ENCODE results near the gene MORN3. TPM values are rescaled to one million over a fixed set of nuclear protein-coding genes. Genes with fewer than 3 reads are reported as not detected.

The MORN3 gene
- total and polyA plus RNA-seq, 9 of the 15 experiments (the other 6 are each of a cell fraction or from before 2014, with no cell fraction given) = 0.09 to 0.27 (median 0.20) TPM

GRCh38 chr12:121711361-121712189 lies 42.1 kb upstream of the MORN3 start (continued):
- TF ChIP-seq ZBTB12 (CRISPR knock-in tag; IDR thresholded peaks at IDR 0.05) = no peak
- TF ChIP-seq FOXK2 (conservative IDR thresholded peaks at IDR 0.05 in 1 of 2, IDR thresholded peaks at IDR 0.05 in 1 of 2; ENCODE audit: low read depth in 2 of 2) = 0 out of 4 replicates have a peak, but pooled peaks of 1 of the 2 experiments have one; percentile 17
- no peak for TF ChIP-seq HNRNPUL1 (IDR thresholded peaks at IDR 0.05; ENCODE audit: low read length)
- no peak for TF ChIP-seq THRB (CRISPR knock-in tag; conservative IDR thresholded peaks at IDR 0.05)
- TF ChIP-seq GABPB1 (CRISPR knock-in tag; IDR thresholded peaks at IDR 0.05) = 0 out of 2 replicates have a peak, but pooled peaks have one; percentile 27
- no peak for TF ChIP-seq CBFA2T3 (IDR thresholded peaks at IDR 0.05)
- peak; percentile 53; the same call in 1 of the 2 replicates for TF ChIP-seq SMARCE1 (IDR thresholded peaks at IDR 0.05)
- TF ChIP-seq RBM17 (IDR thresholded peaks at IDR 0.05; ENCODE audit: borderline replicate concordance, low read depth, low read length) = no peak
- no peak for TF ChIP-seq IRF2 (CRISPR knock-in tag; IDR thresholded peaks at IDR 0.05)
- no peak; the same call in 1 of the 2 replicates for TF ChIP-seq KLF16 (IDR thresholded peaks at IDR 0.05)
- no peak for TF ChIP-seq ATF2 (CRISPR knock-in tag; IDR thresholded peaks at IDR 0.05)
- TF ChIP-seq MGA (IDR thresholded peaks at IDR 0.05) = no peak
